ENCODE measurements around the gene PRKCA. TPM values are rescaled to one million over a fixed set of nuclear protein-coding genes. Genes with fewer than 3 reads are reported as not detected.

Gene PRKCA
- total RNA-seq, 1 experiment from 2014 or later, result 29.5 TPM

- DNase-seq (ENCODE audit: low spot score) (no peak), ATAC-seq (peak; percentile 22; the same call in 1 of the 2 replicates)
- POLR2A ChIA-PET, result no interaction called here
- Mint-ChIP-seq H3K36me3 (peaks cover 5% of the 10 kb centered on the region; the same call in 1 of the 2 replicates), H3K27me3 (ENCODE audit: low read depth) (no peaks in the 10 kb centered on the region), H3K4me3 (no peak overlapping the region), H3K4me1 (peaks cover 43% of the 10 kb centered on the region), H3K27ac (no peak overlapping the region), H3K9me3 (peaks cover 10% of the 10 kb centered on the region)
- TF ChIP-seq ZNF281 (CRISPR knock-in tag; IDR thresholded peaks at IDR 0.05) (no peak), ZNF512 (CRISPR knock-in tag; IDR thresholded peaks at IDR 0.05; ENCODE audit: borderline replicate concordance) (no peak), MXD4 (CRISPR knock-in tag; IDR thresholded peaks at IDR 0.05; ENCODE audit: borderline replicate concordance) (no peak), CDX4 (CRISPR knock-in tag; IDR thresholded peaks at IDR 0.05; ENCODE audit: borderline replicate concordance) (no peak), ZNF317 (CRISPR knock-in tag; IDR thresholded peaks at IDR 0.05; ENCODE audit: borderline replicate concordance, low read depth) (no peak), ZNF219 (CRISPR knock-in tag; IDR thresholded peaks at IDR 0.05; ENCODE audit: borderline replicate concordance) (no peak), FOXP1 (CRISPR knock-in tag; IDR thresholded peaks at IDR 0.05; ENCODE audit: borderline replicate concordance) (no peak)
- CTCF ChIA-PET, result interaction anchor here (0.6 to 1.8 kb wide), 7 partner anchors 10 to 280 kb away, joined by 3 to 8 read pairs (median 4); no protein-coding TSS in a partner anchor
These were observed 178.9 kb downstream of the PRKCA start for GRCh38 chr17:66481271-66481670.

- DNase-seq (ENCODE audit: low spot score) (no peak), ATAC-seq (no peak)
- H3K27ac Mint-ChIP-seq, result no peak overlapping the region
- peaks cover 37% of the 10 kb centered on the region for H3K4me1 Mint-ChIP-seq
- H3K27me3 Mint-ChIP-seq (ENCODE audit: low read depth), result no peaks in the 10 kb centered on the region
- H3K9me3 Mint-ChIP-seq, result peaks cover 8% of the 10 kb centered on the region
- POLR2A ChIA-PET, result interaction anchor here (1.2 kb wide), 1 partner anchor 9 kb away, joined by 3 read pairs; no protein-coding TSS in a partner anchor
- H3K4me3 Mint-ChIP-seq, result no peak overlapping the region
- CTCF ChIA-PET, result interaction anchor here (1.0 to 1.8 kb wide), 5 partner anchors 10 to 282 kb away, joined by 3 to 15 read pairs (median 5); no protein-coding TSS in a partner anchor
- TF ChIP-seq MXD4 (CRISPR knock-in tag; IDR thresholded peaks at IDR 0.05; ENCODE audit: borderline replicate concordance) (no peak), TEAD4 (CRISPR knock-in tag; IDR thresholded peaks at IDR 0.05) (no peak), ETV6 (CRISPR knock-in tag; IDR thresholded peaks at IDR 0.05) (no peak), PRRX2 (CRISPR knock-in tag; IDR thresholded peaks at IDR 0.05) (no peak), OVOL2 (CRISPR knock-in tag; IDR thresholded peaks at IDR 0.05; ENCODE audit: borderline replicate concordance) (no peak), JUN (CRISPR knock-in tag; IDR thresholded peaks at IDR 0.05) (no peak), STAT6 (CRISPR knock-in tag; conservative IDR thresholded peaks at IDR 0.05; ENCODE audit: low read depth) (no peak), ARID4B (CRISPR knock-in tag; IDR thresholded peaks at IDR 0.05; ENCODE audit: borderline replicate concordance) (no peak), SMAD4 (CRISPR knock-in tag; IDR thresholded peaks at IDR 0.05) (no peak), CDX4 (CRISPR knock-in tag; IDR thresholded peaks at IDR 0.05; ENCODE audit: borderline replicate concordance) (no peak)
- H3K36me3 Mint-ChIP-seq, result peaks cover 3% of the 10 kb centered on the region; the same call in 1 of the 2 replicates
These were observed 181.5 kb downstream of the PRKCA start for GRCh38 chr17:66483906-66484305.

Measured in WTC11 (cell line).